Osteoblast (primary cell): ENCODE data around the gene RILP. TPM values are rescaled to one million over a fixed set of nuclear protein-coding genes. Genes with fewer than 3 reads are reported as not detected.

ENCODE experiments used
- DNase-seq: peaks from one replicate; pipeline ENCODE4 v3.0.0; 2011; ENCODE audit warnings: low spot score, mixed read lengths; ENCODE audit not compliant: insufficient read length; ENCODE audit errors: missing footprints
- H2AFZ ChIP-seq: 2 replicates; pipeline ENCODE4 v1.6.0; 2011; ENCODE audit warnings: mild to moderate bottlenecking, low read length
- H3K27ac ChIP-seq: 2 replicates; pipeline ENCODE4 v1.5.1; 2011; ENCODE audit warnings: mild to moderate bottlenecking, low read depth, low read length, moderate library complexity
- H3K27me3 ChIP-seq: 2 replicates; pipeline ENCODE4 v1.6.0; 2012; ENCODE audit warnings: mild to moderate bottlenecking, control low read depth, inconsistent platforms, low read length, moderate library complexity; ENCODE audit not compliant: insufficient read depth
- H3K36me3 ChIP-seq: 2 replicates; pipeline ENCODE4 v1.5.1; 2011; ENCODE audit warnings: mild to moderate bottlenecking, low read length, control low read depth, moderate library complexity; ENCODE audit not compliant: insufficient read depth
- H3K4me1 ChIP-seq: 2 replicates; pipeline ENCODE4 v1.5.1; 2011; ENCODE audit warnings: mild to moderate bottlenecking, low read length, control low read depth, moderate library complexity; ENCODE audit not compliant: insufficient read depth
- H3K4me2 ChIP-seq: 2 replicates; pipeline ENCODE4 v1.6.0; 2011; ENCODE audit warnings: mild to moderate bottlenecking, low read length; ENCODE audit not compliant: insufficient read depth
- H3K4me3 ChIP-seq: fragments of 200-600 bp; sonication (generic); 3 replicates; pipeline ENCODE4 v1.5.1; 2012; ENCODE audit warnings: mild to moderate bottlenecking, low read length, inconsistent platforms; ENCODE audit not compliant: insufficient read depth
- H3K79me2 ChIP-seq: 2 replicates; pipeline ENCODE4 v1.6.0; 2012; ENCODE audit warnings: mild to moderate bottlenecking, low read length, control low read depth, inconsistent platforms; ENCODE audit not compliant: insufficient read depth
- H3K9me3 ChIP-seq: 2 replicates; pipeline ENCODE4 v1.5.1; 2011; ENCODE audit warnings: low read depth, low read length, control low read depth
- H4K20me1 ChIP-seq: 2 replicates; pipeline ENCODE4 v1.6.0; 2012; ENCODE audit warnings: mild to moderate bottlenecking, low read length, control low read depth; ENCODE audit not compliant: insufficient read depth
- CTCF ChIP-seq: IDR thresholded peaks from 2 replicates; pipeline ENCODE4 v1.5.1; 2011; ENCODE audit warnings: mild to moderate bottlenecking, low read depth, low read length, moderate library complexity; ENCODE audit errors: extremely low read depth
- total RNA-seq: library from RNA; depleted of rRNA; stranded (reverse); fragments of >200 nt; gene quantifications from 2 replicates; pipeline ENCODE4 v1.2.3, GENCODE V29; 2012

Gene RILP
- total RNA-seq, 1 donor: 11.6 TPM

DNA sequence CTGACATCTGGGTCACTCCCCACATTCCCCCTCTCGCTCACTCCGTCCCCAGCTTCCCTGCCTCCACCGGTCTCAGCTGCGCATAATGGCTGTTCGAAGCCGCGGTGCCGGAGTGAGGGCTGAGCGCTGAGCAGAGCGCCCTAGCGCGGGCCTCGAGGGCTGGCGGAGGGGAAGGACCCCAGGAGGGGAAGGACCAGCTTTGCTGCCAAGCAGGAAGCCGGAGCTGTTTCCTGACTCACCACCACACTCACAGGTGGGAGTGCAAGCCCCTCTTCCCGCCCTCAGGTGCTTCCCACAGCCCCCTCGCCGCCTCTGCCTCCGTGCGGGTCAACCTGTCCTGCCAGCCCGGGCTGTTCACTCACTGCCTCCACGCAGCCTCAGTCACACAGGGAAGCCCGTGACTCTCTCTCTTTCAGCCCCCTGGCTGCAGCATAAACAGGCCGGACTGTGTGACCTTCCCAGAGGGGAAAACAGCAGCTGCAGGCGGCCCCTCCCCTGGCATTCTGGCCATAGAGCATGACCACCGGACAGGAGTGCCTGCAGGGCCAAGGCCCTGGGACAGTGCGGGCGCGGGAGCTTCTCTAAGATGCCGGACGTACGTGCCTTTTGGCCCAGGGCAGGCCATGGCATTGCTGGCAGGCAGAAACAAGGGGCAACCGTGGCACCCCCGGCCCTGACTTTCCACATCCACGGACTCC lies 44.7 kb downstream of the RILP start:
- Histone ChIP-seq H3K4me1 (peaks cover 7% of the 10 kb centered on the region), H3K4me3 (no peak overlapping the region), H3K79me2 (no peaks in the 10 kb centered on the region), H3K9me3 (no peaks in the 10 kb centered on the region), H3K27ac (no peak overlapping the region), H3K27me3 (no peaks in the 10 kb centered on the region), H3K36me3 (no peaks in the 10 kb centered on the region), H4K20me1 (no peaks in the 10 kb centered on the region), H2AFZ (no peak overlapping the region), H3K4me2 (no peak overlapping the region)
- no peak for DNase-seq
- TF ChIP-seq CTCF: no peak

- Histone ChIP-seq H3K4me2 (no peak overlapping the region), H3K4me1 (no peaks in the 10 kb centered on the region), H3K36me3 (no peaks in the 10 kb centered on the region), H2AFZ (no peak overlapping the region), H3K4me3 (no peak overlapping the region), H3K79me2 (no peaks in the 10 kb centered on the region), H3K9me3 (no peaks in the 10 kb centered on the region), H4K20me1 (no peaks in the 10 kb centered on the region), H3K27me3 (no peaks in the 10 kb centered on the region), H3K27ac (no peak overlapping the region)
- DNase-seq: no peak
- TF ChIP-seq CTCF: no peak
Measured at GRCh38 chr17:1601571-1601970, 48.1 kb downstream of the RILP start.

GRCh38 chr17:1598399-1599095 lies 51.1 kb downstream of the RILP start:
- no peaks in the 10 kb centered on the region for H3K4me1 ChIP-seq
- peak; percentile 59 for DNase-seq
- H2AFZ ChIP-seq: no peak overlapping the region
- no peak overlapping the region for H3K4me3 ChIP-seq
- no peaks in the 10 kb centered on the region for H3K36me3 ChIP-seq
- H4K20me1 ChIP-seq: no peaks in the 10 kb centered on the region
- H3K27me3 ChIP-seq: no peaks in the 10 kb centered on the region
- H3K9me3 ChIP-seq: no peaks in the 10 kb centered on the region
- no peak overlapping the region for H3K4me2 ChIP-seq
- H3K27ac ChIP-seq: no peak overlapping the region
- no peaks in the 10 kb centered on the region for H3K79me2 ChIP-seq
- no peak for TF ChIP-seq CTCF

GRCh38 chr17:1597861-1598342 lies 51.8 kb downstream of the RILP start:
- no peak for TF ChIP-seq CTCF
- H3K4me2 ChIP-seq: no peak overlapping the region
- H3K27me3 ChIP-seq: no peaks in the 10 kb centered on the region
- H3K9me3 ChIP-seq: no peaks in the 10 kb centered on the region
- no peaks in the 10 kb centered on the region for H3K36me3 ChIP-seq
- H2AFZ ChIP-seq: no peak overlapping the region
- H3K4me1 ChIP-seq: no peaks in the 10 kb centered on the region
- H3K27ac ChIP-seq: no peak overlapping the region
- no peak for DNase-seq
- H3K79me2 ChIP-seq: no peaks in the 10 kb centered on the region
- H3K4me3 ChIP-seq: no peak overlapping the region
- no peaks in the 10 kb centered on the region for H4K20me1 ChIP-seq
